NK-92 treated with Interleukin-12 subunit alpha and Interleukin-12 subunit beta, amount 100 ng/mL, for 24 hours (cell line): Measurements from ENCODE around the gene SARDH.
"Not testable (repeated sequence)": the region's sequence is repeated elsewhere in the genome, so short reads cannot be mapped to it uniquely, and the experiment has no call there.

Experiments
- DNase-seq: peaks from one replicate; lab custom pipeline; 2025; lab: John Stamatoyannopoulos, UW

The SARDH gene

DNA sequence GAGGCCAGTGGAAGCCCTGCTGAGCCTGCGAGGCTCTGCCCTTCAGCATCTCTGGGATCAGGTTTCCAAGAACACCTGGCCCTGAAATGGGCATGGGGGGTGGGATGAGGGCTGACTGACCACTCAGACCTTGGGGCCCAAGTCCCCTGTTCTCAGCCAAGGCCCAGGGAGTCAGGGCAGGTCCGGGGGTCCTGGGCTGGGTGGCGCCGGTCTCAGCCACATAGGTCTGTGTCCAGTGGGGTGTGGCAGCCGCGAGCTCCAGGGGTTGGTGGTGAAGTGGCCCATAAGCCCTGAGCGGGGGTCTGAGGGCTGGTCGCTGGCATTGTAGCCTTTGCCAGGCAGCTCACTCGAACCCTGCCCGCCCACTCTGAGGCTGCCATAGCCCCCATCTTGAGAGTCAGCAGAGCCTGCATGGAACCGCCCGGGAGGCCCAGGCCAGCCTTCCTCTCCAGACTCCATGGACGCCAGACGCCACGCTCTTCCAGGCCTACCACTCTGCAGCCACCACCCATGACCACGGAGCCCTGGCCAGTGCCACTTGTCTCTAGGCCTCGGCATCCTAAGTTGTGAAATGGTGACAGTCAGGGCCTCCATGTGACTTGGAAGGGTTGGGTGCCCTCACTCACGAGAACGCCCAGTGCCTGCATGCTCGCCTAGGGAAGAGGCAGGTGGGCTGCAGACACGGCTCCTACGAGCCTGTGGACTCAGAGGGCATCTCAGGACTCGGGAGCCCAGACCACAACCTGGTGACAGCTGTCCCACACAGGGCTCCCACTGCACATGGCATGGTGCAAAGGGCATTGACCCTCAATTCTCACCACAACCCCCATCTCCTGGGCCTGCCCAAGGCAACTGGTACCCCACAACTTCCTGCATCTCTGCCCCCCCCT, 108.7 kb downstream of the SARDH start:
- DNase-seq = no peak

DNA sequence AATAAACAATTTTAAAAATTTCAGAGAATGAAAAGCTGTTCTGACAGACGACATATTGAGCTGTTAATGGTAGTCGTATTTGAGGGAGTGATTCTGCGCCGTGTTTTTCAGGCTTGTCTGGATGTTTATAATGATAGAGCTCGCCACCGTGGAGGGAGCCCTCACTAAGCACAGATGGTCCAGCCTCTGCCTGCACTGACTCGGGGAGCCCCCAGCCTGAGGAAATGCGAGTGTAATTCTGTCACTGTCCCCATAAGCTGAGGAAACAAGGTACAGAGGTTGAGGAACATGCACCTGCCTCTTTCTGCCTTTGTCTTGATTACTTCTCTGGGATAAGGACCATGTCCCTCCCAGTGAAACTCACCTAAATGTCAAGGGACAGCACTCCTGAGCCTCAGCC, 109.4 kb downstream of the SARDH start:
- DNase-seq = no peak

- no peak for DNase-seq
Observed at GRCh38 chr9:133627341-133627740, 110.8 kb downstream of the SARDH start.

GRCh38 chr9:133626008-133626407, 112.1 kb downstream of the SARDH start:
- DNase-seq = not testable (repeated sequence)

DNA sequence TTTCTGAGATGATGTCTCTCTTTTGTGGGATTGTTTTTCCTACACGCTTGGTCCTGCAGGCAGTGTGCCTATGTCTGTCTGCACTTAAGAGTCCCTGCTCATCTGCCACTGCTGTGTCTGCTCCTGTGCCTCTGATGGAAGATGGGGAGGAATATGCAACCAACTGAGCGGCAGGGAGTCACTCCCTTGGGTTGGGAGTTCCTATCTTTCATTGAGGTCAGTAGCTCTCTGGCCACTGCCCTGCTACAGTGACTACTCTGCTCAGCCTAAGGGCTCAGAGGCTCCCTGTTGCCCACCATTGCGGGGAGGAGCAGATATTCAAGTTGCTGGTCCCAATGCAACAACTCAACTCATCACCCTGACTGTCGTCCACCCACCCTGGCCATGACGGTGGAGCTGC, 115.6 kb downstream of the SARDH start:
- no peak for DNase-seq

- DNase-seq = no peak
Observed at GRCh38 chr9:133621725-133622267, 116.4 kb downstream of the SARDH start.

- peak; percentile 34 for DNase-seq
Observed at GRCh38 chr9:133619791-133620190, 118.4 kb downstream of the SARDH start.

DNA sequence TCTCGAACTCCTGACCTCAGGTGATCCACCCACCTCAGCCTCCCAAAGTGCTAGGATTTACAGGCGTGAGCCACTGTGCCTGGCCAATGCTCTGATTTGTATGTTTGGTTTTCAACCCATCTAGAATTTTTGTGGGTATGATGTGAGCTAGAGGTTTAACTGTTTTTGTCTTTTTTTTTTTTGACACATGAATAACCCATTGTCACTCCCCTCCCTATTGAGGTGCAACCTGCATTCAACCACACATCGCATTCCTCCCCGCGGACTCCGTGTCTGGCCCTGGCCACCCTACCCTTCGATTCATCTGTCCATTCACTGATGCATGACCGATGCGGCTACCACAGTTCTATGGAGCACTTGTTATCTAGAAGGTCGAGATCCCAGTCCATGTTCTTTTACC, 119.4 kb downstream of the SARDH start:
- DNase-seq = no peak

DNA sequence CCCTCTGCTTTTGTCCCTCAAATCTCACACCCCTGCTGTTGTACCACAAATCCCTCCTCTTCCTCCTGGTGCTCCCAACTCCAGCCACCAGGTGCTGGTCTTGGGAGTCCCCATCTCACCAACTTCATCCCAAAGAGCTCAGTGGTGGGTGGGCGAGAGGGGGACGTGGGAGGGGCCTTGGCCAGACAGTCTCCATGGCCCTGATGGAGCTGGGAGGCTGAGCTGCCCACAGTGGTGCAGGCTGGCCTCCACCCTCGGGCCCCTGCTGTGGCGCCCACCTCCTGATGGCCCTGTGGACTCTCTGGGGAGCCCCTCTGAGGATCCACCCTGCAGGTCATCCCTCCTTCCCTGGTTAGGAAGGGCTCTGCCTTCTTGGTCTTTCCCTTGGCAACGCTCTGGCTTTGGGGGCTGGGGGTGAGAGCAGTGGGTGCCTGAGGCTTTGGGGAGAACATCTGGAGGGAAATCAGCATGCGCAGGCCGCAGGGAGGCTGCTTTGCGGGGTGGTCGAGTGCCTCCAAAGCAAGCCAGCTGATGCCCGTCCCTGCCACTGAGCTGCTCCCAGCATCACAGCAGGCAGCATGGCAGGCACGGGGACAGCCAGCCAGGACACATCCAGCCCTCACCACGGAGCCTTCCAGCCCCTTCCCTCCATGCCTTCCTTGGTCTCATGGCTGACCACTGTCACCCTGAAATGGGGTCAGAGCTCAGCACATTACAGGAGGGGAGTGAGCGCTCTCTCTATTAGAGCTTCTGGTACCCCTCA, 121.3 kb downstream of the SARDH start:
- DNase-seq = no peak

DNA sequence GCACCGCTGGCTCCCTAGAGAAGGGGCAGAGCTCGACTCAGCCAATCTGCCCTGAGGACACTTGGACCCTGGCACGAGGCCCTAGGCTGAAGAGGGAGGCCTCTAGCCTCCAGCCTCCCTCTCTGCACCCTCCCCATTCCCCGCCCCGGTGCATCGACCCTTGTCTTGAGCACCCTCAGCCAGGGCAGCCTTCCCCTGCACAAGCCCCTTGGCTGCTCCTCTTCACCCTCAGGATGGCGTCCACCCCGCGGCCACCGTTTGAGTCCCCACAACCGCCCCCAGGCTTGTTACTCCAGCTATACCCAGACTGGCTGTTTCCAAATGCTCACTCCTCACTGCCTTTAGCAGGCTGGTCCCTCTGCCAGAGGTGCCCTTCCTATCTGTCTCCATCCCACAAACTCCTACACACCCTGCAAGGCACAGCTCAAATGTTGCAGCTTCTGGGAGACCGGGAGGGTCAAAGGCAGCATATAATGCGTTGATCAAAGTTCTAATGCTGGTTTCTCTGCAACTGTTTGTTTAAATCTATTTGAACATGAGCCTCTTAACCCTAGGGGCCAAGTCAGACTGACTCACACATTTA, 122.5 kb downstream of the SARDH start:
- no peak for DNase-seq

DNA sequence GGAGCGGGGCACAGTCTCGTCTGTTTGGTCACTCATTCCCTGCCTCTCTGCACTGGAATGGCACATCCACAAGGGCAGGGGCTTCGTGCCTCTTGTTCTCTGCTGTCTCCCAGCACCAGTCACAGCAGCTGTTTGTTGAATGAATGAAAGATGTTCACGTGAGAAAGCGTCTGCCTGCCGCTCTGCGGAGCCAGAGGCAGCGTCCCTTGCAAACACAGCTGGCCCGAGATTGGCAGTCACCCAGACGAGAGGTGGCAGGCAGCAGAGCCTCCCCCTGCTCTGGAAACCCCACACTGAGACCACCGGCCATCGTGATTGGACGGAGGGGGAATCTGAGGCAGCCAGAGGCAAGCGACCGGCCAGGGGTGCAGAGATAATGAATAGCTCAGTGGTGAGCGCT, 123.0 kb downstream of the SARDH start:
- DNase-seq = no peak

- no peak for DNase-seq
Observed at GRCh38 chr9:133614678-133615077, 123.5 kb downstream of the SARDH start.

- DNase-seq = no peak
Observed at GRCh38 chr9:133614056-133614455, 124.1 kb downstream of the SARDH start.
